Measurements from ENCODE around the gene GPR107.

- TF ChIP-seq CTCF (conservative IDR thresholded peaks at IDR 0.05; ENCODE audit: low read length) = no peak
- no peak for TF ChIP-seq EZH2phosphoT487 (IDR thresholded peaks at IDR 0.05; ENCODE audit: borderline replicate concordance, low read depth, low read length)
These were observed 32.6 kb upstream of the GPR107 start for GRCh38 chr9:130021123-130021522.
